ENCODE data around the gene UQCRC1. TPM values are rescaled to one million over a fixed set of nuclear protein-coding genes. Genes with fewer than 3 reads are reported as not detected.

UQCRC1 gene
- total RNA-seq (2022; extraction: Qiagen RNA extraction; ENCODE audit: low read depth): 161 to 184 TPM (median 180 TPM) in 5 replicates

GRCh38 chr3:48609088-48610005, at the start of gene UQCRC1:
Gene UQCRC1 (minus strand): TSS chr3:48609646. CDS start chr3:48609620, 26 bp downstream.

DNA sequence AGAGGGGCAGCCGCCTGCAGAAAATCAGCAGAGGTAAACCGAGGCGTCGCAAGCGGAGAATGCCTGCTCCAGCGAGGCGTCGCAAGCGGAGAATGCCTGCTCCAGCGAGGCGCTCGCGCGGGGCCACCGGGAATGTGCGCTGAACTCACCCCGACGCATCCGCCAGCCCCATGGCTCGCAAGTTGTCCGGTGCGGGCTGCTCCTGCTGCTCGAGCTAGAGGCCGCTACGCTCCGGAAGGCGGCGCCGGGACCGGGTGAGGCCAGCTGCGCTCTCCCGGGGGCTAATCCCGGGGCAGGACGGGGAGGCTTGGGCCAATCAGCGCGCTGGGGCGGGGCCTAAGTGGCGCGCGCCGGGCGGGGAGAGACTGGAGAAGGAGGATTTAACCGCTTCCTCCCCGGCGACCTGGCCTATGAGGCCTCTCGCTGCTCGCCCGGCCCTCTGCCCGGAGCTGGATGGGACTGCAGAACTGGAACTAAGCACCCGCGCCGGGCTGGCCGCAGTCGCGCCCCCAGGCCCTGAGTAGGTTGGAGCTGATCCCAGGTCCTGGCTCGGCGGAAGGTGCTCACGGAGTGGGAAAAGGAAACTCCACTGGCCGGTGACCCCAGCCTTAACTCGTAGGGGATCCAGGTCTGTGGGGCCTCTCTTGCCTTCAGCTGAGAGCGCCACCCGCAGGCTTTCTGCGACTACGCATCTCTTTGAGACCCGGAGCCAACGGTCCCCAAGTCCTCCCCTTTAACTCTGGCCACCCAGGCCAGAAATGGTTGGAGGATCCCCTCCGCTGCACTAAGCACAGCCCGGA, 26.0 kb upstream of the UQCRC1 start, which contains the start of gene SLC26A6:
TSS of gene SLC26A6 (minus strand) at position 240 of the 800 bp plus-strand sequence. CDS start at position 172, 68 bp downstream.

GRCh38 chr3:48621461-48621869, 12.0 kb upstream of the UQCRC1 start, which contains the start of gene TMEM89:
Gene TMEM89 (minus strand): TSS chr3:48621769. CDS start chr3:48621756, 13 bp downstream.

DNA sequence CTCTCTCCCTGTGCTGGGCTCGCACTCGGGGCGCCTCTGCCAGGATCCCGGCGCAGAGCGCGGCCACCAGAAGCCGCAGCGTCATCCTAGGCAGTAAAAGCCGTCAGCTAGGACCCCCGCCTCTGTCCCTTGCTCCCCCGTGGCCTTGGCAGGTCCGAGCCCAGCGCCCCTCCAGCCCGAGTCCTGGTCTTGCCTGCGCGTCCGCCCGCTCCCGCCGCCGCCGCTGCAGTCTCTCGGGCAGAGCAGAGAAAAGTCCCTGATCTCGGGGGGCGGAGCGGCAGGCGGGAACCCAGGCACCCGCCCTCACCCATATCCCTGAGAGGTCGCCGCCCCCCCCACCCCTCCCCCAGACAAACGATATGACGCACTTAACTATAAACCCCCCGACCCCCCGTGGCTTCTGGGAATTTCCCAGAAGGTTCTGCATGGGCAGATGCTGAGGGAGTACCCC, 14.3 kb downstream of the UQCRC1 start, which contains the start of gene COL7A1:
TSS of gene COL7A1 (minus strand) at position 255 of the 451 bp plus-strand sequence. CDS start at position 85, 170 bp downstream.

GRCh38 chr3:48563382-48563918, 46.0 kb downstream of the UQCRC1 start, which contains the start of gene UCN2:
Gene UCN2 (minus strand): TSS chr3:48563781. CDS start chr3:48563124, 657 bp downstream.

DNA sequence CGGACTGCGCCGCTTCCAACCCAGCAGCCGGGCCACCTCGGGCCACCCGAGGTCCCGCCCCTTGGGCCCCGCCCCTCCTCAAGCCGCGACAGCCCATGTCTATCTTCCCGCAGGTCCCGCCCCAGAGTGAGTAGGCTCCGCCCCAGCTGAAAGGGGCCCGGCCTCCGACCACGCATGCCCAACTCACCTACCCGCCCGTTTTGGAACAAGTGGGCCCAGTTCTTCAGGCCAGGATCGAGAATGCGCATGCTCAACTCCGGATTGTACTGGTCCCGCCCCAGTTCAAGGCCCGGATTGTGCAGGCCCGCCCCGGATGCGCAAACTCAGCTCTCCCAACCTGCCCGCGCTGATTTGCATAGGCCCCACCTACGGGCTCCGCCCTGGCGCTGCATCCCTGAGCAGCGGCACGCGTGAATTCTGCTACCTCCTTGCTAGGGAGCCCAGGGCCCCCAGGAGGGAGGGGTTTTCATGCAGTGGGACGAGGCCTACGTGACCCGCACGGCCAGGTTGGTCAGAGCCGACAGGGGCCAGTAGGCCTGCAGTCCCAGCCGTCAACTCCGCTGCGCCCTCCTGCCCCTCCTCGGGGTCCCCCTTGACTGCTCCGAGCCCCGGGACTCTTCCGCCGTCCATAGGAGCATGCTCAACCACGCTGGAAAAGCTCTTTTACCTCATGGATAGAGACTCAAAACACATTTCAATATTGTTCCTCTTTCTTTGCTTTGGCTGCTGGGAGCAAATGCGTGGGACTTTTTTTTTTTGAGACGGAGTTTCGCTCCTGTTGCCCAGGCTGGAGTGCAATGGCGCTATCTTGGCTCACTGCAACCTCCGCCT, 52.4 kb downstream of the UQCRC1 start, which contains the start of gene PFKFB4:
TSS of gene PFKFB4 (minus strand) at position 8 of the 831 bp plus-strand sequence. CDS start 26 bp downstream, outside the sequence.

Other genes starting within 250 kb of the UQCRC1 start
- not detected in 5 replicates for gene FBXW12, start 237.4 kb downstream of the UQCRC1 start, total RNA-seq (2022; extraction: Qiagen RNA extraction; ENCODE audit: low read depth)
- 13.7 to 17.6 TPM (median 14.1 TPM) in 5 replicates for gene PLXNB1, start 179.6 kb downstream of the UQCRC1 start, total RNA-seq (2022; extraction: Qiagen RNA extraction; ENCODE audit: low read depth)
- 24.0 to 28.4 TPM (median 26.6 TPM) in 5 replicates for gene CCDC51, start 169.5 kb downstream of the UQCRC1 start, total RNA-seq (2022; extraction: Qiagen RNA extraction; ENCODE audit: low read depth)
- gene TMA7, start 169.4 kb downstream of the UQCRC1 start, total RNA-seq (2022; extraction: Qiagen RNA extraction; ENCODE audit: low read depth): 260 to 415 TPM (median 305 TPM) in 5 replicates
- 7.8 to 9.4 TPM (median 9.3 TPM) in 5 replicates for gene ATRIP, start 162.9 kb downstream of the UQCRC1 start, total RNA-seq (2022; extraction: Qiagen RNA extraction; ENCODE audit: low read depth)
- 102 to 137 TPM (median 129 TPM) in 5 replicates for gene SHISA5, start 105.5 kb downstream of the UQCRC1 start, total RNA-seq (2022; extraction: Qiagen RNA extraction; ENCODE audit: low read depth)
- 14.0 to 25.2 TPM (median 15.7 TPM) in 5 replicates for gene PFKFB4, start 52.8 kb downstream of the UQCRC1 start, total RNA-seq (2022; extraction: Qiagen RNA extraction; ENCODE audit: low read depth)
- gene UCN2, start 45.9 kb downstream of the UQCRC1 start, total RNA-seq (2022; extraction: Qiagen RNA extraction; ENCODE audit: low read depth): 8.5 to 11.8 TPM (median 10.2 TPM) in 5 replicates
- gene COL7A1, start 14.3 kb downstream of the UQCRC1 start, total RNA-seq (2022; extraction: Qiagen RNA extraction; ENCODE audit: low read depth): 152 to 242 TPM (median 215 TPM) in 5 replicates
- gene TMEM89, start 12.1 kb upstream of the UQCRC1 start, total RNA-seq (2022; extraction: Qiagen RNA extraction; ENCODE audit: low read depth): 0.15 to 0.24 TPM in 2 of 5 replicates, not detected in the others
- gene SLC26A6, start 25.8 kb upstream of the UQCRC1 start, total RNA-seq (2022; extraction: Qiagen RNA extraction; ENCODE audit: low read depth): 15.3 to 21.4 TPM (median 18.9 TPM) in 5 replicates
- 3.0 to 5.4 TPM (median 4.7 TPM) in 5 replicates for gene CELSR3, start 53.2 kb upstream of the UQCRC1 start, total RNA-seq (2022; extraction: Qiagen RNA extraction; ENCODE audit: low read depth)
- gene NCKIPSD, start 76.3 kb upstream of the UQCRC1 start, total RNA-seq (2022; extraction: Qiagen RNA extraction; ENCODE audit: low read depth): 8.2 to 10.9 TPM (median 9.0 TPM) in 5 replicates
- 45.3 to 52.3 TPM (median 48.9 TPM) in 5 replicates for gene IP6K2, start 107.6 kb upstream of the UQCRC1 start, total RNA-seq (2022; extraction: Qiagen RNA extraction; ENCODE audit: low read depth)
- gene PRKAR2A, start 238.2 kb upstream of the UQCRC1 start, total RNA-seq (2022; extraction: Qiagen RNA extraction; ENCODE audit: low read depth): 15.5 to 19.3 TPM (median 17.9 TPM) in 5 replicates